HepG2 (cell line): Measurements from ENCODE around the gene TBC1D16. TPM values are rescaled to one million over a fixed set of nuclear protein-coding genes. Genes with fewer than 3 reads are reported as not detected.
A peak's percentile ranks its signal among the peaks of the same experiment; 100 is the strongest.

Experiments
- ADNP ChIP-seq: sonication (generic); formaldehyde crosslinking; IDR thresholded peaks from 2 replicates; pipeline ENCODE4 v1.4.0; 2020; ENCODE audit warnings: missing genetic modification reagents
- CBFB ChIP-seq: sonication (generic); formaldehyde crosslinking; IDR thresholded peaks from 2 replicates; pipeline ENCODE4 v1.4.0; 2020; ENCODE audit warnings: missing genetic modification reagents
- HNF1B ChIP-seq: sonication (generic); formaldehyde crosslinking; IDR thresholded peaks from 2 replicates; pipeline ENCODE4 v1.5.1; 2020; ENCODE audit warnings: mild to moderate bottlenecking, moderate library complexity, missing genetic modification reagents
- HNRNPK ChIP-seq: fragments of 200-400 bp; formaldehyde crosslinking; IDR thresholded peaks from 2 replicates; pipeline ENCODE4 v1.6.1; 2018; ENCODE audit warnings: low read length, low read depth, moderate library complexity, mild to moderate bottlenecking; ENCODE audit not compliant: poor library complexity, severe bottlenecking
- MZF1 ChIP-seq: sonication (generic); formaldehyde crosslinking; IDR thresholded peaks from 2 replicates; pipeline ENCODE4 v1.8.1; 2023; ENCODE audit warnings: mild to moderate bottlenecking, missing genetic modification reagents, borderline replicate concordance
- PAF1 ChIP-seq: IDR thresholded peaks from 2 replicates; pipeline ENCODE4 v1.6.1; 2016; ENCODE audit warnings: missing genetic modification reagents, missing compliant biosample characterization
- SMAD1 ChIP-seq: sonication (generic); formaldehyde crosslinking; IDR thresholded peaks from 2 replicates; pipeline ENCODE4 v1.4.0; 2020; ENCODE audit warnings: missing genetic modification reagents, low read depth, mild to moderate bottlenecking, borderline replicate concordance
- STAT6 ChIP-seq: sonication (generic); formaldehyde crosslinking; IDR thresholded peaks from 2 replicates; pipeline ENCODE4 v1.4.0; 2020; ENCODE audit warnings: missing genetic modification reagents, mild to moderate bottlenecking, borderline replicate concordance
- YY1 ChIP-seq: IDR thresholded peaks from 2 replicates; pipeline ENCODE4 v1.6.1; 2011; ENCODE audit warnings: low read length, low read depth, moderate library complexity, mild to moderate bottlenecking; ENCODE audit not compliant: insufficient read depth, insufficient replicate concordance
- ZNF747 ChIP-seq: sonication (generic); formaldehyde crosslinking; IDR thresholded peaks from 2 replicates; pipeline ENCODE4 v1.8.1; 2023; ENCODE audit warnings: missing genetic modification reagents, mild to moderate bottlenecking, borderline replicate concordance
- ZNF773 ChIP-seq: sonication (generic); formaldehyde crosslinking; IDR thresholded peaks from 2 replicates; pipeline ENCODE4 v1.4.0; 2020; ENCODE audit warnings: missing genetic modification reagents, borderline replicate concordance
- ZNF781 ChIP-seq: sonication (generic); formaldehyde crosslinking; IDR thresholded peaks from 2 replicates; pipeline ENCODE4 v1.5.1; 2020; ENCODE audit warnings: borderline replicate concordance, mild to moderate bottlenecking, missing genetic modification reagents; ENCODE audit errors: not compliant biosample characterization
- polyA plus RNA-seq, 8 experiments: library from polyadenylated mRNA; depleted of rRNA in 3 of 8; stranded (reverse) in 7 of 8; unstranded in 1 of 8; fragments of >200 nt; fragmentation: Illumina TruSeq in 4 of 8; extraction: Trizol in 4 of 8; gene quantifications; 2 replicates each; pipeline versions ENCODE4 v1.2.1 to v1.2.3, GENCODE V29; 2011 to 2016; ENCODE audit warnings: low read depth in 4 of 8, missing spikeins in 1 of 8, mixed read lengths in 1 of 8; ENCODE audit not compliant: insufficient read depth in 1 of 8
- total RNA-seq, 5 experiments: library from RNA; depleted of rRNA; stranded (reverse); fragments of >200 nt; fragmentation: Illumina TruSeq; extraction: Trizol; gene quantifications; 2 replicates each; pipeline ENCODE4 v1.2.3, GENCODE V29; 2016; ENCODE audit warnings: low read depth in 1 of 5
- TF ChIP-seq, protein P1 (sequence below): sonication (generic); formaldehyde crosslinking; IDR thresholded peaks from 2 replicates; pipeline ENCODE4 v1.5.0; 2020; ENCODE audit warnings: mild to moderate bottlenecking, missing genetic modification reagents, moderate library complexity
- TF ChIP-seq, protein P2 (sequence below): sonication (generic); formaldehyde crosslinking; IDR thresholded peaks from 2 replicates; pipeline ENCODE4 v1.4.0; 2020; ENCODE audit warnings: missing genetic modification reagents
- TF ChIP-seq, protein P3 (sequence below): sonication (generic); formaldehyde crosslinking; IDR thresholded peaks from 2 replicates; pipeline ENCODE4 v1.5.0; 2020; ENCODE audit warnings: missing genetic modification reagents
- TF ChIP-seq, protein P4 (sequence below): sonication (generic); formaldehyde crosslinking; conservative IDR thresholded peaks from 2 replicates; pipeline ENCODE4 v1.4.0; 2020; ENCODE audit warnings: missing genetic modification reagents

The TBC1D16 gene
- total and polyA plus RNA-seq, 2 of the 13 experiments (the other 11 are each of a cell fraction or from before 2014, with no cell fraction given) = 14.9 to 24.9 TPM

- TF ChIP-seq, protein P1, sequence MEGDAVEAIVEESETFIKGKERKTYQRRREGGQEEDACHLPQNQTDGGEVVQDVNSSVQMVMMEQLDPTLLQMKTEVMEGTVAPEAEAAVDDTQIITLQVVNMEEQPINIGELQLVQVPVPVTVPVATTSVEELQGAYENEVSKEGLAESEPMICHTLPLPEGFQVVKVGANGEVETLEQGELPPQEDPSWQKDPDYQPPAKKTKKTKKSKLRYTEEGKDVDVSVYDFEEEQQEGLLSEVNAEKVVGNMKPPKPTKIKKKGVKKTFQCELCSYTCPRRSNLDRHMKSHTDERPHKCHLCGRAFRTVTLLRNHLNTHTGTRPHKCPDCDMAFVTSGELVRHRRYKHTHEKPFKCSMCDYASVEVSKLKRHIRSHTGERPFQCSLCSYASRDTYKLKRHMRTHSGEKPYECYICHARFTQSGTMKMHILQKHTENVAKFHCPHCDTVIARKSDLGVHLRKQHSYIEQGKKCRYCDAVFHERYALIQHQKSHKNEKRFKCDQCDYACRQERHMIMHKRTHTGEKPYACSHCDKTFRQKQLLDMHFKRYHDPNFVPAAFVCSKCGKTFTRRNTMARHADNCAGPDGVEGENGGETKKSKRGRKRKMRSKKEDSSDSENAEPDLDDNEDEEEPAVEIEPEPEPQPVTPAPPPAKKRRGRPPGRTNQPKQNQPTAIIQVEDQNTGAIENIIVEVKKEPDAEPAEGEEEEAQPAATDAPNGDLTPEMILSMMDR = peak; percentile 61
- TF ChIP-seq ADNP (CRISPR knock-in tag) (no peak), ZNF747 (CRISPR knock-in tag) (peak; percentile 61), HNRNPK (peak; percentile 65), ZNF781 (CRISPR knock-in tag) (peak; percentile 57), PAF1 (no peak), YY1 (peak; percentile 66), MZF1 (CRISPR knock-in tag) (no peak), SMAD1 (no peak), HNF1B (CRISPR knock-in tag) (peak; percentile 80), STAT6 (CRISPR knock-in tag) (0 out of 2 replicates have a peak, but pooled peaks have one; percentile 33), CBFB (CRISPR knock-in tag) (no peak; the same call in 1 of the 2 replicates), ZNF773 (CRISPR knock-in tag) (no peak)
- TF ChIP-seq, protein P2, sequence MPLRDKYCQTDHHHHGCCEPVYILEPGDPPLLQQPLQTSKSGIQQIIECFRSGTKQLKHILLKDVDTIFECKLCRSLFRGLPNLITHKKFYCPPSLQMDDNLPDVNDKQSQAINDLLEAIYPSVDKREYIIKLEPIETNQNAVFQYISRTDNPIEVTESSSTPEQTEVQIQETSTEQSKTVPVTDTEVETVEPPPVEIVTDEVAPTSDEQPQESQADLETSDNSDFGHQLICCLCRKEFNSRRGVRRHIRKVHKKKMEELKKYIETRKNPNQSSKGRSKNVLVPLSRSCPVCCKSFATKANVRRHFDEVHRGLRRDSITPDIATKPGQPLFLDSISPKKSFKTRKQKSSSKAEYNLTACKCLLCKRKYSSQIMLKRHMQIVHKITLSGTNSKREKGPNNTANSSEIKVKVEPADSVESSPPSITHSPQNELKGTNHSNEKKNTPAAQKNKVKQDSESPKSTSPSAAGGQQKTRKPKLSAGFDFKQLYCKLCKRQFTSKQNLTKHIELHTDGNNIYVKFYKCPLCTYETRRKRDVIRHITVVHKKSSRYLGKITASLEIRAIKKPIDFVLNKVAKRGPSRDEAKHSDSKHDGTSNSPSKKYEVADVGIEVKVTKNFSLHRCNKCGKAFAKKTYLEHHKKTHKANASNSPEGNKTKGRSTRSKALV (CRISPR knock-in tag) = peak; percentile 61; the same call in 1 of the 2 replicates
- TF ChIP-seq, protein P3, sequence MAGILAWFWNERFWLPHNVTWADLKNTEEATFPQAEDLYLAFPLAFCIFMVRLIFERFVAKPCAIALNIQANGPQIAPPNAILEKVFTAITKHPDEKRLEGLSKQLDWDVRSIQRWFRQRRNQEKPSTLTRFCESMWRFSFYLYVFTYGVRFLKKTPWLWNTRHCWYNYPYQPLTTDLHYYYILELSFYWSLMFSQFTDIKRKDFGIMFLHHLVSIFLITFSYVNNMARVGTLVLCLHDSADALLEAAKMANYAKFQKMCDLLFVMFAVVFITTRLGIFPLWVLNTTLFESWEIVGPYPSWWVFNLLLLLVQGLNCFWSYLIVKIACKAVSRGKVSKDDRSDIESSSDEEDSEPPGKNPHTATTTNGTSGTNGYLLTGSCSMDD (CRISPR knock-in tag) = no peak
- TF ChIP-seq, protein P4, sequence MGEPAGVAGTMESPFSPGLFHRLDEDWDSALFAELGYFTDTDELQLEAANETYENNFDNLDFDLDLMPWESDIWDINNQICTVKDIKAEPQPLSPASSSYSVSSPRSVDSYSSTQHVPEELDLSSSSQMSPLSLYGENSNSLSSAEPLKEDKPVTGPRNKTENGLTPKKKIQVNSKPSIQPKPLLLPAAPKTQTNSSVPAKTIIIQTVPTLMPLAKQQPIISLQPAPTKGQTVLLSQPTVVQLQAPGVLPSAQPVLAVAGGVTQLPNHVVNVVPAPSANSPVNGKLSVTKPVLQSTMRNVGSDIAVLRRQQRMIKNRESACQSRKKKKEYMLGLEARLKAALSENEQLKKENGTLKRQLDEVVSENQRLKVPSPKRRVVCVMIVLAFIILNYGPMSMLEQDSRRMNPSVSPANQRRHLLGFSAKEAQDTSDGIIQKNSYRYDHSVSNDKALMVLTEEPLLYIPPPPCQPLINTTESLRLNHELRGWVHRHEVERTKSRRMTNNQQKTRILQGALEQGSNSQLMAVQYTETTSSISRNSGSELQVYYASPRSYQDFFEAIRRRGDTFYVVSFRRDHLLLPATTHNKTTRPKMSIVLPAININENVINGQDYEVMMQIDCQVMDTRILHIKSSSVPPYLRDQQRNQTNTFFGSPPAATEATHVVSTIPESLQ (CRISPR knock-in tag) = no peak
These were observed 12.0 kb downstream of the TBC1D16 start (continued) for GRCh38 chr17:80023481-80024205.
